Breast epithelium (tissue), 3 donors: Measurements from ENCODE around the gene CDV3.

Experiments used
- CTCF ChIP-seq, 3 donors: fragments of 450-650 bp; IDR thresholded peaks; one replicate each; pipeline ENCODE4 v1.5.1; 2016 to 2017; ENCODE audit warnings: antibody characterized with exemption in 3 of 3, mild to moderate bottlenecking in 3 of 3, moderate library complexity in 3 of 3
- POLR2A ChIP-seq: fragments of 450-650 bp; IDR thresholded peaks from one replicate; pipeline ENCODE4 v1.6.1; 2016; ENCODE audit warnings: antibody characterized with exemption, mild to moderate bottlenecking, moderate library complexity
- POLR2AphosphoS5 ChIP-seq, 3 donors: sonication (generic); formaldehyde crosslinking; IDR thresholded peaks; one replicate each; pipeline ENCODE4 v1.6.1; 2017; ENCODE audit warnings: antibody characterized with exemption in 3 of 3

DNA sequence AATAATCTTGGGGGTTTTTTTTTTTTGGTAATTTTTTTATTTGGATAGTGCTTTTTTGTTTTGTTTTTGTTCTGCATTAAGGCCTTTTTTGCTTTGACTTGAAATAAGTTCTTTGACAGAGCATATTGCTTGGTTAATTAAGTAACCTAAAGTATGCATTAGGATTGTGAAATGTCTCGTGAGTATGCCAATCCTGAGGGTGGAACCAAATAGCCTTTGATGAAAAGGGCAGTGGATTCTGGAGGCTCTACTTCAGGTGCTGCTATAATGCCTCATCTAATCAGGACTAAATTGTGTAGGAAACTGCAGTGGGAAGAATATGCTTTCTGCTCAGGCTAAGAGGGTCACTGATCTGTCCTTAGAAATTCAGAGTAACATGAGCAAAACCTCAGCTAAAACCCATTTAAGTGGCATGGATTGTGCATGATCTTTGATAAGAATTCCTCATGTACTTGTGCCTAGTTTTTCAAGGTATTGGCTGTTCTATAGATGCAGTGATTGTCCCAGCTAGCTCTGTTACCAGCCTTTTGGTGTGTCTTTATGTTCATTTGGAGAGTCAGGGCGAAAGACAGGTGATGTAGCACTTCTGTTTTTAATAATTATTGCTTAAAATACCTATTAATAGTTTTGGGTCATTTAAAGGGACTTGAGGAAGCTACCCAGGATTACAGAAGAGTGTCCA, 15.4 kb downstream of the CDV3 start:
- no peak for TF ChIP-seq POLR2AphosphoS5 (IDR thresholded peaks at IDR 0.05)
- TF ChIP-seq POLR2A, result no peak
- no peak for TF ChIP-seq CTCF (IDR thresholded peaks at IDR 0.05)
